HCT116 (cell line): ENCODE measurements around the gene ADAMTS20. TPM values are rescaled to one million over a fixed set of nuclear protein-coding genes. Genes with fewer than 3 reads are reported as not detected.

ENCODE experiments used
- ATAC-seq: fragments of 200-7000 bp; cut with Tn5 transposase; 2 replicates; pipeline ENCODE4 v1.9.1; 2020; ENCODE audit warnings: mild to moderate bottlenecking, moderate library complexity
- BruUV-seq: library from RNA; stranded (reverse); fragments of 400-500 nt; replicated peaks from 2 replicates; lab custom pipeline; 2021; lab: Mats Ljungman, UMichigan
- CTCF ChIA-PET: fragments of 300-600 bp; sonication (Branson Sonifier 250); formaldehyde crosslinking; loops from one replicate; lab custom pipeline; 2021; ENCODE audit warnings: antibody characterized with exemption; lab: Charles Lee
- POLR2A ChIA-PET: fragments of 300-600, 350-600 bp; sonication (Branson Sonifier 250); formaldehyde crosslinking; loops from one replicate; lab custom pipeline; 2021; ENCODE audit warnings: antibody characterized with exemption; lab: Charles Lee
- RAD21 ChIA-PET, 2 experiments: fragments of 300-600 bp; sonication (Branson Sonifier 250); formaldehyde crosslinking; loops; one replicate each; lab custom pipeline; 2023; ENCODE audit warnings: low total read pairs in 2 of 2; ENCODE audit not compliant: uncharacterized antibody in 2 of 2, unreplicated experiment in 2 of 2, low non-redundant PET in 1 of 2; lab: Charles Lee
- DNase-seq: peaks from one replicate; pipeline ENCODE4 v3.0.0-alpha.2; 2010; ENCODE audit warnings: low read depth, low spot score
- H2AFZ ChIP-seq: fragments of 200-600 bp; shearing (Covaris generic), sonication (generic); 2 replicates; pipeline ENCODE4 v1.6.1; 2017; ENCODE audit warnings: low read depth, mixed run types, mixed read lengths, antibody characterized with exemption, low read length; ENCODE audit not compliant: poor library complexity, severe bottlenecking
- H3K27ac ChIP-seq: 2 replicates; pipeline ENCODE4 v1.5.1; 2012; ENCODE audit warnings: low read depth, low read length
- H3K27me3 ChIP-seq: fragments of 200-600 bp; sonication (generic); 2 replicates; pipeline ENCODE4 v1.6.1; 2016; ENCODE audit warnings: mixed run types, low read length, mixed read lengths; ENCODE audit not compliant: insufficient read depth
- H3K36me3 ChIP-seq, 2 experiments: fragments of 200-500 bp in 1 of 2; fragments of 200-600 bp in 1 of 2; sonication (Bioruptor generic) in 1 of 2; sonication (generic) in 1 of 2; 2 replicates each; pipeline versions ENCODE4 v1.5.1 to v1.6.1; 2014 to 2016; ENCODE audit warnings: low read length in 2 of 2, inconsistent platforms in 1 of 2, mixed read lengths in 1 of 2, mixed run types in 1 of 2; ENCODE audit not compliant: insufficient read depth in 2 of 2, control insufficient read depth in 1 of 2
- H3K4me1 ChIP-seq, 2 experiments: fragments of 200-600 bp in 1 of 2; sonication (generic) in 1 of 2; 2 replicates each; pipeline versions ENCODE4 v1.5.1 to v1.6.1; 2012 to 2017; ENCODE audit warnings: low read length in 2 of 2, inconsistent platforms in 1 of 2, mild to moderate bottlenecking in 1 of 2, mixed read lengths in 1 of 2, mixed run types in 1 of 2, moderate library complexity in 1 of 2; ENCODE audit not compliant: insufficient read depth in 2 of 2, control insufficient read depth in 1 of 2
- H3K4me2 ChIP-seq: fragments of 200-600 bp; sonication (generic); 2 replicates; pipeline ENCODE4 v1.6.1; 2017; ENCODE audit warnings: mixed run types, low read length, mixed read lengths
- H3K4me3 ChIP-seq, 2 experiments: fragments of 200-600 bp in 1 of 2; sonication (generic) in 1 of 2; replicated peaks in 1 of 2; 2 replicates each; pipeline ENCODE4 v1.5.1; 2011 to 2016; ENCODE audit warnings: low read length in 2 of 2, control low read depth in 1 of 2, low read depth in 1 of 2, mild to moderate bottlenecking in 1 of 2, mixed read lengths in 1 of 2, mixed run types in 1 of 2
- H3K79me2 ChIP-seq: fragments of 200-600 bp; sonication (generic); 2 replicates; pipeline ENCODE4 v1.6.1; 2017; ENCODE audit warnings: mild to moderate bottlenecking, mixed run types, low read length, moderate library complexity, mixed read lengths; ENCODE audit not compliant: insufficient read depth
- H3K9ac ChIP-seq: fragments of 200-600 bp; sonication (generic); 2 replicates; pipeline ENCODE4 v1.6.1; 2016; ENCODE audit warnings: low read length, mixed read lengths
- H3K9me2 ChIP-seq: fragments of 200-600 bp; sonication (generic), shearing (Covaris generic); 2 replicates; pipeline ENCODE4 v1.6.1; 2017; ENCODE audit warnings: mixed run types, mild to moderate bottlenecking, moderate library complexity; ENCODE audit not compliant: insufficient read depth
- H3K9me3 ChIP-seq, 2 experiments: fragments of 200-500 bp in 1 of 2; fragments of 200-600 bp in 1 of 2; sonication (Bioruptor generic) in 1 of 2; sonication (generic) in 1 of 2; 2 replicates each; pipeline ENCODE4 v1.6.1; 2014 to 2017; ENCODE audit warnings: low read length in 2 of 2, mixed read lengths in 2 of 2, inconsistent platforms in 1 of 2, low read depth in 1 of 2, mild to moderate bottlenecking in 1 of 2, mixed run types in 1 of 2, moderate library complexity in 1 of 2; ENCODE audit not compliant: control insufficient read depth in 1 of 2, insufficient read depth in 1 of 2
- H4K20me1 ChIP-seq: fragments of 200-600 bp; sonication (generic), shearing (Covaris generic); 2 replicates; pipeline ENCODE4 v1.6.1; 2017; ENCODE audit warnings: mixed run types, mild to moderate bottlenecking, moderate library complexity; ENCODE audit not compliant: insufficient read depth
- CBX3 ChIP-seq: IDR thresholded peaks from 2 replicates; pipeline ENCODE4 v1.6.1; 2012; ENCODE audit warnings: low read depth
- CEBPB ChIP-seq: IDR thresholded peaks from 2 replicates; pipeline ENCODE4 v1.6.1; 2012; ENCODE audit warnings: low read depth
- EGR1 ChIP-seq: IDR thresholded peaks from 2 replicates; pipeline ENCODE4 v1.6.1; 2012; ENCODE audit warnings: low read depth
- EZH2 ChIP-seq: fragments of 200-600 bp; sonication (generic); IDR thresholded peaks from 2 replicates; pipeline ENCODE4 v1.6.1; 2017; ENCODE audit warnings: antibody characterized with exemption, mixed run types
- EZH2phosphoT487 ChIP-seq: fragments of 200-600 bp; IDR thresholded peaks from 2 replicates; pipeline ENCODE4 v1.6.1; 2018; ENCODE audit warnings: antibody characterized with exemption, borderline replicate concordance
- FOSL1 ChIP-seq: IDR thresholded peaks from 2 replicates; pipeline ENCODE4 v1.6.1; 2012; ENCODE audit warnings: low read depth
- POLR2A ChIP-seq: IDR thresholded peaks from 2 replicates; pipeline ENCODE4 v1.7.0; 2011; ENCODE audit warnings: borderline replicate concordance; ENCODE audit not compliant: insufficient read depth, insufficient read length; ENCODE audit errors: extremely low read depth
- POLR2AphosphoS5 ChIP-seq: IDR thresholded peaks from 2 replicates; pipeline ENCODE4 v1.6.1; 2011; ENCODE audit warnings: mild to moderate bottlenecking, low read depth, low read length, moderate library complexity
- RAD21 ChIP-seq: IDR thresholded peaks from 2 replicates; pipeline ENCODE4 v1.6.1; 2012; ENCODE audit warnings: low read depth, mild to moderate bottlenecking
- SP1 ChIP-seq: IDR thresholded peaks from 2 replicates; pipeline ENCODE4 v1.6.1; 2012; ENCODE audit warnings: low read depth
- SRF ChIP-seq: IDR thresholded peaks from 2 replicates; pipeline ENCODE4 v1.6.1; 2012; ENCODE audit warnings: low read depth
- TCF7L2 ChIP-seq: IDR thresholded peaks from 2 replicates; pipeline ENCODE4 v1.7.0; 2011; ENCODE audit warnings: borderline replicate concordance, inconsistent platforms; ENCODE audit not compliant: insufficient read depth, insufficient read length; ENCODE audit errors: extremely low read depth
- YY1 ChIP-seq: IDR thresholded peaks from 2 replicates; pipeline ENCODE4 v1.6.1; 2011; ENCODE audit warnings: low read length, low read depth, moderate library complexity, mild to moderate bottlenecking; ENCODE audit not compliant: insufficient replicate concordance; ENCODE audit errors: extremely low read depth
- ZFX ChIP-seq: fragments of 450-650 bp; IDR thresholded peaks from 2 replicates; pipeline ENCODE4 v1.6.1; 2017
- ZNF274 ChIP-seq: fragments of 200-500 bp; sonication (Bioruptor generic); IDR thresholded peaks from 2 replicates; pipeline ENCODE4 v1.6.1; 2014; ENCODE audit warnings: mild to moderate bottlenecking, low read depth, low read length, inconsistent platforms
- intact Hi-C: fragments of 100-400 bp; cut with micrococcal nuclease; formaldehyde crosslinking; loops from 2 replicates; pipeline ENCODE4 v1.10.0; 2022
- total RNA-seq: library from RNA; stranded (reverse); gene quantifications from one replicate; pipeline ENCODE4 v1.2.1, GENCODE V29; 2021; ENCODE audit not compliant: unreplicated experiment
- TF ChIP-seq, protein P1 (sequence below): IDR thresholded peaks from 2 replicates; pipeline ENCODE4 v1.6.1; 2011; ENCODE audit warnings: mild to moderate bottlenecking, low read length, moderate library complexity; ENCODE audit not compliant: insufficient replicate concordance; ENCODE audit errors: extremely low read depth
- TF ChIP-seq, protein P2 (sequence below), 3 experiments: fragments of 200-600 bp in 1 of 3; sonication (generic) in 1 of 3; IDR thresholded peaks in 2 of 3; conservative IDR thresholded peaks in 1 of 3; 2 replicates each; pipeline ENCODE4 v1.5.1; 2012 to 2017; ENCODE audit warnings: low read depth in 2 of 3, low read length in 2 of 3, antibody characterized with exemption in 1 of 3, borderline replicate concordance in 1 of 3, control low read depth in 1 of 3, mild to moderate bottlenecking in 1 of 3, mixed read lengths in 1 of 3, mixed run types in 1 of 3, moderate library complexity in 1 of 3; ENCODE audit not compliant: insufficient read depth in 1 of 3
- TF ChIP-seq, protein P3 (sequence below): IDR thresholded peaks from 2 replicates; pipeline ENCODE4 v1.6.1; 2012
- TF ChIP-seq, protein P4 (sequence below): IDR thresholded peaks from 2 replicates; pipeline ENCODE4 v1.6.1; 2012; ENCODE audit warnings: low read depth
- TF ChIP-seq, protein P5 (sequence below): IDR thresholded peaks from 2 replicates; pipeline ENCODE4 v1.6.1; 2012

Gene ADAMTS20
- total RNA-seq, 1 experiment from 2014 or later, result not detected

DNA sequence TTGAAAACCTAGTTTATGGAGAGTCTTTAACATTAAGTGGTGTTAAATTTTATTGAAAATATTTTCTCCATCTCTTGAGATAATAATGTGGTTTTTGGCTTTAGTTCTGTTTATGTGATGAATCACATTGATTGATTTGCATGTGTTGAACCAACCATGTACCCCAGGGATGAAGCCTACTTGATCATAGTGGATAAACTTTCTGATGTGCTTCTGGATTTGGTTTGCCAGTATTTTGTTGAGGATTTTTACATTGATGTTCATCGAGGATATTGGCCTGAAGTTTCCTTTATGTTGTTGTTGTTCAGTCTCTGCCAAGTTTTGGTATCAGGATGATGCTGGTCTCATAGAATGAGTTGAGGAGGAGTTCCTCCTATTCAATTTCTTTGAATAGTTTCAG is 222.6 kb downstream of the ADAMTS20 start:
- ATAC-seq (no peak), DNase-seq (no peak)
- Histone ChIP-seq H3K4me2 (no peak overlapping the region), H3K27me3 (no peaks in the 10 kb centered on the region), H2AFZ (no peak overlapping the region), H3K4me3 (no peak overlapping the region), H3K9ac (no peak overlapping the region), H3K27ac (no peak overlapping the region), H4K20me1 (no peaks in the 10 kb centered on the region), H3K36me3 (no peaks in the 10 kb centered on the region), H3K9me3 (no peaks in the 10 kb centered on the region)
- BruUV-seq, result no TSS peak
- POLR2A ChIA-PET, result no interaction called here
- CTCF ChIA-PET, result no interaction called here
- RAD21 ChIA-PET, result no interaction called here
- TF ChIP-seq SRF (no peak), EZH2 (no peak), POLR2AphosphoS5 (no peak), YY1 (no peak), EZH2phosphoT487 (no peak), SP1 (no peak), ZNF274 (no peak), EGR1 (no peak), CBX3 (no peak), POLR2A (no peak), TCF7L2 (no peak), FOSL1 (no peak), ZFX (no peak), CEBPB (no peak), RAD21 (no peak)
- TF ChIP-seq, protein P1, sequence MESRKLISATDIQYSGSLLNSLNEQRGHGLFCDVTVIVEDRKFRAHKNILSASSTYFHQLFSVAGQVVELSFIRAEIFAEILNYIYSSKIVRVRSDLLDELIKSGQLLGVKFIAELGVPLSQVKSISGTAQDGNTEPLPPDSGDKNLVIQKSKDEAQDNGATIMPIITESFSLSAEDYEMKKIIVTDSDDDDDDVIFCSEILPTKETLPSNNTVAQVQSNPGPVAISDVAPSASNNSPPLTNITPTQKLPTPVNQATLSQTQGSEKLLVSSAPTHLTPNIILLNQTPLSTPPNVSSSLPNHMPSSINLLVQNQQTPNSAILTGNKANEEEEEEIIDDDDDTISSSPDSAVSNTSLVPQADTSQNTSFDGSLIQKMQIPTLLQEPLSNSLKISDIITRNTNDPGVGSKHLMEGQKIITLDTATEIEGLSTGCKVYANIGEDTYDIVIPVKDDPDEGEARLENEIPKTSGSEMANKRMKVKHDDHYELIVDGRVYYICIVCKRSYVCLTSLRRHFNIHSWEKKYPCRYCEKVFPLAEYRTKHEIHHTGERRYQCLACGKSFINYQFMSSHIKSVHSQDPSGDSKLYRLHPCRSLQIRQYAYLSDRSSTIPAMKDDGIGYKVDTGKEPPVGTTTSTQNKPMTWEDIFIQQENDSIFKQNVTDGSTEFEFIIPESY, result no peak
- TF ChIP-seq, protein P2, sequence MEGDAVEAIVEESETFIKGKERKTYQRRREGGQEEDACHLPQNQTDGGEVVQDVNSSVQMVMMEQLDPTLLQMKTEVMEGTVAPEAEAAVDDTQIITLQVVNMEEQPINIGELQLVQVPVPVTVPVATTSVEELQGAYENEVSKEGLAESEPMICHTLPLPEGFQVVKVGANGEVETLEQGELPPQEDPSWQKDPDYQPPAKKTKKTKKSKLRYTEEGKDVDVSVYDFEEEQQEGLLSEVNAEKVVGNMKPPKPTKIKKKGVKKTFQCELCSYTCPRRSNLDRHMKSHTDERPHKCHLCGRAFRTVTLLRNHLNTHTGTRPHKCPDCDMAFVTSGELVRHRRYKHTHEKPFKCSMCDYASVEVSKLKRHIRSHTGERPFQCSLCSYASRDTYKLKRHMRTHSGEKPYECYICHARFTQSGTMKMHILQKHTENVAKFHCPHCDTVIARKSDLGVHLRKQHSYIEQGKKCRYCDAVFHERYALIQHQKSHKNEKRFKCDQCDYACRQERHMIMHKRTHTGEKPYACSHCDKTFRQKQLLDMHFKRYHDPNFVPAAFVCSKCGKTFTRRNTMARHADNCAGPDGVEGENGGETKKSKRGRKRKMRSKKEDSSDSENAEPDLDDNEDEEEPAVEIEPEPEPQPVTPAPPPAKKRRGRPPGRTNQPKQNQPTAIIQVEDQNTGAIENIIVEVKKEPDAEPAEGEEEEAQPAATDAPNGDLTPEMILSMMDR (IDR thresholded peaks at IDR 0.05 in 2 of 3, conservative IDR thresholded peaks at IDR 0.05 in 1 of 3; ENCODE audit: borderline replicate concordance in 1 of 3, insufficient read depth in 1 of 3, low read depth in 2 of 3, low read length in 2 of 3), result no peak
- TF ChIP-seq, protein P3, sequence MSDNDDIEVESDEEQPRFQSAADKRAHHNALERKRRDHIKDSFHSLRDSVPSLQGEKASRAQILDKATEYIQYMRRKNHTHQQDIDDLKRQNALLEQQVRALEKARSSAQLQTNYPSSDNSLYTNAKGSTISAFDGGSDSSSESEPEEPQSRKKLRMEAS, result no peak
- TF ChIP-seq, protein P4, sequence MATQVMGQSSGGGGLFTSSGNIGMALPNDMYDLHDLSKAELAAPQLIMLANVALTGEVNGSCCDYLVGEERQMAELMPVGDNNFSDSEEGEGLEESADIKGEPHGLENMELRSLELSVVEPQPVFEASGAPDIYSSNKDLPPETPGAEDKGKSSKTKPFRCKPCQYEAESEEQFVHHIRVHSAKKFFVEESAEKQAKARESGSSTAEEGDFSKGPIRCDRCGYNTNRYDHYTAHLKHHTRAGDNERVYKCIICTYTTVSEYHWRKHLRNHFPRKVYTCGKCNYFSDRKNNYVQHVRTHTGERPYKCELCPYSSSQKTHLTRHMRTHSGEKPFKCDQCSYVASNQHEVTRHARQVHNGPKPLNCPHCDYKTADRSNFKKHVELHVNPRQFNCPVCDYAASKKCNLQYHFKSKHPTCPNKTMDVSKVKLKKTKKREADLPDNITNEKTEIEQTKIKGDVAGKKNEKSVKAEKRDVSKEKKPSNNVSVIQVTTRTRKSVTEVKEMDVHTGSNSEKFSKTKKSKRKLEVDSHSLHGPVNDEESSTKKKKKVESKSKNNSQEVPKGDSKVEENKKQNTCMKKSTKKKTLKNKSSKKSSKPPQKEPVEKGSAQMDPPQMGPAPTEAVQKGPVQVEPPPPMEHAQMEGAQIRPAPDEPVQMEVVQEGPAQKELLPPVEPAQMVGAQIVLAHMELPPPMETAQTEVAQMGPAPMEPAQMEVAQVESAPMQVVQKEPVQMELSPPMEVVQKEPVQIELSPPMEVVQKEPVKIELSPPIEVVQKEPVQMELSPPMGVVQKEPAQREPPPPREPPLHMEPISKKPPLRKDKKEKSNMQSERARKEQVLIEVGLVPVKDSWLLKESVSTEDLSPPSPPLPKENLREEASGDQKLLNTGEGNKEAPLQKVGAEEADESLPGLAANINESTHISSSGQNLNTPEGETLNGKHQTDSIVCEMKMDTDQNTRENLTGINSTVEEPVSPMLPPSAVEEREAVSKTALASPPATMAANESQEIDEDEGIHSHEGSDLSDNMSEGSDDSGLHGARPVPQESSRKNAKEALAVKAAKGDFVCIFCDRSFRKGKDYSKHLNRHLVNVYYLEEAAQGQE, result no peak
- TF ChIP-seq, protein P5, sequence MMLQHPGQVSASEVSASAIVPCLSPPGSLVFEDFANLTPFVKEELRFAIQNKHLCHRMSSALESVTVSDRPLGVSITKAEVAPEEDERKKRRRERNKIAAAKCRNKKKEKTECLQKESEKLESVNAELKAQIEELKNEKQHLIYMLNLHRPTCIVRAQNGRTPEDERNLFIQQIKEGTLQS, result no peak
- TF ChIP-seq, all 23 proteins: peak for 0
- H3K4me1 ChIP-seq, result no peaks in the 10 kb centered on the region
- intact Hi-C loops, result no loop called here
- no peaks in the 10 kb centered on the region for H3K79me2 ChIP-seq
- no peaks in the 10 kb centered on the region for H3K9me2 ChIP-seq
